ELR (cell line): ENCODE measurements around the gene GSS.
A peak's percentile ranks its signal among the peaks of the same experiment; 100 is the strongest.

Experiments used
- DNase-seq: peaks from one replicate; pipeline ENCODE4 v3.0.0-alpha.2; 2015; ENCODE audit warnings: low read depth

Gene GSS

DNA sequence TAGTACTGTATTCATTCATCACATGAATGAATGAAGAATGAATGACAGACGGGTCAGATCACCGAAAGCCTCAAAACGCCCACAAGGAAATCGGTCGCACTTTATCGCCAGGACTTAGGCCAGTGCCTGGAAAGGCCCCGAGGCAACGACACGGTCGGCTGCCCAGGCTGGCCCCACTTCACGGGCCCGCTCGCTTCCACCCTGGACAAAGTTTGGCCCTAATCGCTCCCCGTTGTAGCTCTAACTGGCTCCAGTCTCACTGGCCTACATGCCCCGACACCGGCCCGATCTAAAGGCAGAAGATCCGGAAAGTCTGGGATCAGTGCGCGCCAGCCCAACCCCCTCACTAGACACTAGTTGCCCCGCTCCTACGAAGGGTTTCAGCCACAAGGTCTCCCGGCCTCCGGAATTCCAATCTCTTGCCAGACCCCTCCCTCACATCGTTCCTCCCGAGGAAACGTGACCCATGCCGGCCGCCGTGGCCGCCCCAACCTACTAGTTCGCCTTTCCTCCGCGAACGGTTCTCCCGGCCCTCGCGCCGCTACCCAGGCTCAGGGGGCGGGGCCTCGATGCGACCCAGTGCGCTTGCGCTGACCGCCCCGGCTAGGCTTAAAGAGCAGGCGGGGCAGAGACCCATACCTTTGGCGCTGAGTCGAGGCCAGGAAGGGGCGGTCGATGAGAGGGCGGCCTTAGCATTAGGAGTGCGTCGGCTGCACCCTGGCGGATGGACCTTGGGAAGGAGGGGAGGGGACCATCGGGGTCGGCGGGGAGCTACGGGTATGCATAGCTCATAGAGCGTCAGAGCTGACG lies at the start of gene GSS, which contains the start of gene MYH7B:
Gene GSS, minus strand, starts transcription at position 576 of the 810 bp plus-strand sequence. CDS start 3,954 bp downstream, outside the sequence.
Gene MYH7B, plus strand, starts transcription at position 638 of the 810 bp plus-strand sequence. CDS start 22,138 bp downstream, outside the sequence.
- DNase-seq = peak; percentile 99

- no peak for DNase-seq
Measured at GRCh38 chr20:35004749-35005462, 49.3 kb upstream of the GSS start.

GRCh38 chr20:35004051-35004725 lies 48.6 kb upstream of the GSS start:
- no peak for DNase-seq

- no peak for DNase-seq
Measured at GRCh38 chr20:35003211-35004031, 47.8 kb upstream of the GSS start.

- DNase-seq = no peak
Measured at GRCh38 chr20:35002426-35003210, 47.0 kb upstream of the GSS start.

DNA sequence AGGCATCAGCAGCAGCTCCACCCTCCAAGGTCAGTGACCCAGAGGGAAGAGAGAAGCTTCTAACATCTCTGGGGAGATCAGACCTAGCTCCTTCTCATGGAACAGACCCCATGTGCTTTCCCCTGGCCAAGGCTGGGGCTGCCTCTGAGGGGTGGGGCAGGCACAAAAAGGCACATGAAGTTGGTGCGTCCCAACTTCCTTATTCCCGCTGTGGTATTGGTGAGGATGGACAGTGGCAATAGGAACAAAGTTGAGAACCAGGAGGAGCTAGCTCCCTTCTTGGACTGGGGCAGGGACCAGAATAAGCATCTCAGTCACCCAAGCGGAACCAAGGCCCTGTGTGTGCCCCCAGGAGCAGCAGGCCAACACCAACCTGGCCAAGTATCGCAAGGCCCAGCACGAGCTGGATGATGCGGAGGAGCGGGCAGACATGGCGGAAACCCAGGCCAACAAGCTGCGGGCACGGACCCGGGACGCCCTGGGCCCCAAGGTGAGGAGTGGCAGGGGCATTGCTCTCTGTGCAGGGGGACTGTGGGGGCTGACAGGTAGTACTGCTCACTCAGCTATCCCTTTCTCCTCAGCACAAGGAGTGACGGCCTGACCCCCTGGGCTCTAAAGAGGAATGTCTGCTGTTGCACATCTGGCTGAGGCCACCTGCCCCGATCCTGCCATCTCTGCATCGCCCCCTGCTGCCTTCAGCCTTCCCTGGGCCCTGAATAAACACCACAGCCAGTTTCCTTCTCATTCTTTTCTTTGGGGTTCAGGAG lies 46.2 kb upstream of the GSS start:
- peak; percentile 25 for DNase-seq

GRCh38 chr20:35000922-35001595 lies 45.5 kb upstream of the GSS start:
- DNase-seq = no peak

- no peak for DNase-seq
Measured at GRCh38 chr20:35000311-35000921, 44.8 kb upstream of the GSS start.

DNA sequence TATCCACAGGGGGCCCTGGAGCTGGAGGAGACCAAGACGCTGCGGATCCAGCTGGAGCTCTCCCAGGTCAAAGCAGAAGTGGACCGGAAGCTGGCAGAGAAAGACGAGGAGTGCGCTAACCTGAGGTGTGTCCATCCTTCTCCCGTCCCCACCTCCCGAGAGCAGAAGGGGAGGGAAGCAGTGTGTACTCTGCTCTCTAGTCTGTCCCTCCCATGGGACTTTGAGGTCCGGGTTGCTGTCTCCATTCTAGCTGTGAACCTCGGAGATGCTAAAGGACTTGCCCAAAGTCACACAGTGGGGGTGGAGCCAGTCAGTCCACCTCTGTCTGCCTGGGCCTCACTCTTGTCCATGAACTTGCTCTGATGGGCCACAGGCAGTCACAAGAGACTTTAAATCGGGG lies 44.2 kb upstream of the GSS start:
- DNase-seq = no peak

- DNase-seq = no peak
Measured at GRCh38 chr20:34999021-34999451, 43.4 kb upstream of the GSS start.

DNA sequence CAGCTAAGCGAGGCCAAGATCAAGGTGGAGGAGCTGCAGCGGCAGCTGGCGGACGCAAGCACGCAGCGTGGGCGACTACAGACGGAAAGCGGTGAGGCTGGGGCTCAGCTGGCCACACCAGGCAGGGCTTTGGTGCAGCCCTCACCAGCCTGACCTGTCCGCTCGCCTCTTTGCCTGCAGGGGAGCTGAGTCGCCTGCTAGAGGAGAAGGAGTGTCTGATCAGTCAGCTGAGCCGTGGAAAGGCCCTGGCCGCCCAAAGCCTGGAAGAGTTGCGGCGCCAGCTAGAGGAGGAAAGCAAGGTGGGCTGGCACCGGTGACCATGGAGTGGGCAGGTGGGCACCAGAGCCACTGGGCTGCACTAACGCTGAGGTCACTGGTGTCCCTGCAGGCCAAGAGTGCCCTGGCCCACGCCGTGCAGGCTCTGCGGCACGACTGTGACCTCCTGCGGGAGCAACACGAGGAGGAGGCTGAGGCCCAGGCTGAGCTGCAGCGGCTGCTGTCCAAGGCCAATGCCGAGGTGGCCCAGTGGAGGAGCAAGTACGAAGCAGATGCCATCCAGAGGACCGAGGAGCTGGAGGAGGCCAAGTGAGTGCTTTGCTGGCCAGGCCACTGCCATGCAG lies 42.8 kb upstream of the GSS start:
- peak; percentile 38 for DNase-seq

DNA sequence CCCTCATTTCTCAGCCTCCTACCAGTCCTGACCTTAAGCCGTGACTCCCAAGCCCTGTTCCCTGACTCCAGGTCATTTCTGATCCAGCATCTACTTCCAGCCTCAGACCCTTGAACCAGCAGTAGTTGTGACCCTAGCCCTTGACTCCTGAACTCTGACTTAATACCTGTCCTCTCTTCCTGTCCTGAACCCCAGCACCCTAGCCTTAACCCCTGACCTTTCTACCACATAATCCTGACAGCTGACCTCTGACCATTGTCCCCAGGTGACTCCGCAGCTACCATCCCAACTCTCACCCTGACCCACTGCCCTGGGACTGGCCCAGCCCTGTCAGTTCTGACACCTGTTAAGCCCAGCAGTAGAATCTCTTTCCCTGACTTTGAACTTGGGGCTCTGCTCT lies 42.2 kb upstream of the GSS start:
- DNase-seq = no peak

DNA sequence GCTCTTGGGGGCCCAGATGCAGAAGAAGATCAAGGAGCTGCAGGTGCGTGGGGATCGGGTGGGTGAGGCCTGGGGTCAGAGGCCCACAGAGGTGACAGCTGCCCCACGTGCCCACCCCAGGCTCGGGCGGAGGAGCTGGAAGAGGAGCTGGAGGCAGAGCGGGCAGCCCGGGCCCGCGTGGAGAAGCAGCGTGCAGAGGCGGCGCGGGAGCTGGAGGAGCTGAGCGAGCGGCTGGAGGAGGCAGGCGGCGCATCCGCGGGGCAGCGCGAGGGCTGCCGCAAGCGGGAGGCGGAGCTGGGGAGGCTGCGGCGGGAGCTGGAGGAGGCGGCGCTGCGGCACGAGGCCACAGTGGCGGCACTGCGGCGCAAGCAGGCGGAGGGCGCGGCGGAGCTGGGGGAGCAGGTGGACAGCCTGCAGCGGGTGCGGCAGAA lies 41.5 kb upstream of the GSS start:
- DNase-seq = no peak

DNA sequence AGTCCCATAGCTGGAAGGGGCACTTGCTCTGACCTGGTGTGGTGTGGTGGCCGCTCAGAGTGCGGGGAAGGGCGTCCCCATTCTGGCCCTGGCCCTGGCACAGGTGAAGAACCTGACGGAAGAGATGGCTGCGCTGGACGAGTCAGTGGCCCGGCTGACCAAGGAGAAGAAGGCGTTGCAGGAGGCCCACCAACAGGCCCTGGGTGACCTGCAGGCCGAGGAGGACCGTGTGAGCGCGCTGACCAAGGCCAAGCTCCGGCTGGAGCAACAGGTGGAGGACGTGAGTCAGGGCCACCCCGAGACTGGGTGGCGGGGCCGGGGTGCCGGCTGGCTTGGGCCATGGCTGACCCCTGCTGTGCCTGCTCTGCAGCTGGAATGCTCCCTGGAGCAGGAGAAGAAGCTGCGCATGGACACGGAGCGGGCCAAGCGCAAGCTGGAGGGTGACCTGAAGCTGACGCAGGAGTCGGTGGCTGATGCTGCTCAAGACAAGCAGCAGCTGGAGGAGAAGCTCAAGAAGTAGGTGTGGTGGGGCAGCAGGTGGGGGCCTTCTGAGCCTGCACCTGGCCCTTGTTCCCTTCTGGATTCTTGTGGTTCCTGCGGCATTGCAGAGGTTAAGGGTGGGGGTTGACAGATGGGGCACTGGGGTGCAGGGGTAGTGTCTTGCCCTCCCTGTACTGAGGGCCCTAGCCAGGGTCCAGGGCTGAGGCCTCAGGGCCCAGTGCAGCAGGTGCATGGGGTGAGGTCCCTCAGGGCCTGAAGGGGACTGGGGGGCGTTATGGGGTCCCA lies 40.8 kb upstream of the GSS start:
- DNase-seq = no peak

DNA sequence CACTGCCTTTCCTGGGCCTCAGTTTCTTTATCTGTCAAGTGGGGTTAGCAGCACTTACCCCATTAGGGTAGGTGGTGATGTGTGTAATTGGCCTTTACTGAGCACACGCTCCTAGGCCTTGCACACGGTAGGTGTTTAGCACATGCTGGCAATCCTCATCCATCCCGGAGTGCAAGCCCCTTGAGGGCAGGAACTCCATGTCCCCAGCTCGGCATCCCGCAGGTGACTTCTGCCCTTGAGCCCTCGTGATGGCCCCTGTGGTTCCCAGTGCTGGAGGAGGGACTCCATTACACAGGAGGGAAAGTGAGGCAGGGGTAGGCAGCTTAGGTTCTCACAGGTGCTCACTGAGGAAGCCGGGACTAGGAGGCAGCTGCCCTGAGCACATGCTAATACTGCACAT lies 40.1 kb upstream of the GSS start:
- DNase-seq = no peak

- DNase-seq = no peak
Measured at GRCh38 chr20:34995192-34995591, 39.6 kb upstream of the GSS start.

GRCh38 chr20:34994509-34995131 lies 39.0 kb upstream of the GSS start:
- no peak for DNase-seq
